ENCODE data around the gene FAM9B. TPM values are rescaled to one million over a fixed set of nuclear protein-coding genes. Genes with fewer than 3 reads are reported as not detected.

FAM9B gene
- total RNA-seq, 2 donors from 2014 or later: not detected

DNA sequence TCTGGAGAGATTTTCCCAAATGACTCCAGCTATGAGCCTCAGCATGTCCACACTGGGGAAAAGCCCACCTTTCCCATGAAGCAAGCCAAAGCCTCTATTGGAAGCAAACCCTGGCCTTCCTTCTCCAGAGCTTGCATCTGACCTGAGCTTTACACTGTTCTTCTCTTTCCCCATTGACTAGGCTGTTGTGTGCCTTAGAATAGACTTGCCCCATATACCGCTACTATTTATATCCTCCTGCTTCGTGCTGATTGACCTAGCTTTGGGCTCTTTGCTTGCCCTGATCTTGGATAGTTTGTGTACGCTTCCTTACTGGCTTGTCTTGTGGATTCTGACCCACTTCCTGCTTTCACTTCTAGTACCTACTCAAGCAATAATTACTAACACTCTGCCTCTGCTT lies 30.9 kb downstream of the FAM9B start:
- no peaks in the 10 kb centered on the region for H3K9me3 ChIP-seq
- H3K4me1 ChIP-seq: no peaks in the 10 kb centered on the region
- no peak for TF ChIP-seq CTCF (IDR thresholded peaks at IDR 0.05)
- H3K4me3 ChIP-seq: no peak overlapping the region
- DNase-seq (ENCODE audit: low spot score): no peak
- no peaks in the 10 kb centered on the region for H3K27me3 ChIP-seq
- no peaks in the 10 kb centered on the region for H3K36me3 ChIP-seq
- no peak overlapping the region for H3K27ac ChIP-seq

GRCh38 chrX:8988446-8988845 lies 45.5 kb downstream of the FAM9B start:
- no peaks in the 10 kb centered on the region for H3K27me3 ChIP-seq
- no peak for DNase-seq (ENCODE audit: low spot score)
- H3K9me3 ChIP-seq: no peaks in the 10 kb centered on the region
- TF ChIP-seq CTCF (IDR thresholded peaks at IDR 0.05): no peak
- no peak overlapping the region for H3K4me3 ChIP-seq
- H3K36me3 ChIP-seq: no peaks in the 10 kb centered on the region
- no peaks in the 10 kb centered on the region for H3K4me1 ChIP-seq
- H3K27ac ChIP-seq: no peak overlapping the region

GRCh38 chrX:8987672-8988250 lies 46.2 kb downstream of the FAM9B start:
- no peaks in the 10 kb centered on the region for H3K9me3 ChIP-seq
- H3K4me1 ChIP-seq: no peaks in the 10 kb centered on the region
- TF ChIP-seq CTCF (IDR thresholded peaks at IDR 0.05): no peak
- no peaks in the 10 kb centered on the region for H3K27me3 ChIP-seq
- DNase-seq (ENCODE audit: low spot score): no peak
- no peak overlapping the region for H3K4me3 ChIP-seq
- no peaks in the 10 kb centered on the region for H3K36me3 ChIP-seq
- H3K27ac ChIP-seq: no peak overlapping the region

GRCh38 chrX:8984231-8984630 lies 49.7 kb downstream of the FAM9B start:
- no peak for DNase-seq (ENCODE audit: low spot score)
- no peak for TF ChIP-seq CTCF (IDR thresholded peaks at IDR 0.05)
- Histone ChIP-seq H3K4me3 (no peak overlapping the region), H3K9me3 (no peaks in the 10 kb centered on the region), H3K36me3 (no peaks in the 10 kb centered on the region), H3K27ac (no peak overlapping the region), H3K4me1 (no peaks in the 10 kb centered on the region), H3K27me3 (no peaks in the 10 kb centered on the region)

DNA sequence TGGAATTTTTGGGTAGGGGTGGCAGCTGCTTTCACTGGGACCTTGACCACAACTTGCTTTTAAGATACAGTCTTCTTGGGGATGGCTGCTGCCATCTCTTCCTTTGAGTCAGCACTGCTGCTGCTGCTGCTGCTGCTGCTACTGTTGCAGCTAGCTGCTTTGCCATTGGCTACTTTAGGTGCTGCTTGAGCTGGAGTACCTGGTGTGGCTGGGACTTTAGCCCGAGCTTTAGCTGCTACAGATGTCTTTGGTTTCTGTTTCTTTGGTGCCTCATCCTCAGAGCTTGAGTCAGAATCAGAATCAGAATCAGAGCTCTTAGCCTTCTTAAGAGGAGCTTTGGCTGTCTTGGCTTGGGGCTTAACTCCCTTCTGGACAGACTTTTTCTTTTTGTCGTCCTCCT lies 52.2 kb downstream of the FAM9B start:
- H3K9me3 ChIP-seq: no peaks in the 10 kb centered on the region
- no peak overlapping the region for H3K4me3 ChIP-seq
- DNase-seq (ENCODE audit: low spot score): no peak
- no peak overlapping the region for H3K27ac ChIP-seq
- no peak for TF ChIP-seq CTCF (IDR thresholded peaks at IDR 0.05)
- no peaks in the 10 kb centered on the region for H3K36me3 ChIP-seq
- no peaks in the 10 kb centered on the region for H3K4me1 ChIP-seq
- H3K27me3 ChIP-seq: no peaks in the 10 kb centered on the region

- H3K27me3 ChIP-seq: no peaks in the 10 kb centered on the region
- TF ChIP-seq CTCF (IDR thresholded peaks at IDR 0.05): no peak
- no peak overlapping the region for H3K27ac ChIP-seq
- no peaks in the 10 kb centered on the region for H3K9me3 ChIP-seq
- no peak overlapping the region for H3K4me3 ChIP-seq
- H3K4me1 ChIP-seq: no peaks in the 10 kb centered on the region
- DNase-seq (ENCODE audit: low spot score): no peak
- no peaks in the 10 kb centered on the region for H3K36me3 ChIP-seq
Observed at GRCh38 chrX:8980756-8981155, 53.2 kb downstream of the FAM9B start.

Measured in right atrium auricular region (tissue), 2 donors.